Stimulated activated CD4-positive, alpha-beta T cell treated with anti-CD3 and anti-CD28 coated beads, TNF-alpha, amount 100 ng/mL, for 48 hours (primary cell): ENCODE data around the gene TELO2.

Source experiments
- DNase-seq, 3 donors: peaks; one replicate each; pipeline ENCODE4 v3.0.0-alpha.2; 2020; ENCODE audit warnings: low read depth in 3 of 3

The TELO2 gene

GRCh38 chr16:1553946-1554825 lies 61.0 kb downstream of the TELO2 start:
- no peak for DNase-seq

- DNase-seq, result no peak
Observed at GRCh38 chr16:1554826-1555445, 61.8 kb downstream of the TELO2 start.

- no peak for DNase-seq
Observed at GRCh38 chr16:1556254-1556653, 63.1 kb downstream of the TELO2 start.

- DNase-seq, result no peak
Observed at GRCh38 chr16:1557074-1557473, 63.9 kb downstream of the TELO2 start.

- no peak for DNase-seq
Observed at GRCh38 chr16:1557576-1557975, 64.4 kb downstream of the TELO2 start.

- no peak for DNase-seq
Observed at GRCh38 chr16:1559446-1559975, 66.4 kb downstream of the TELO2 start.
